GM19023 (cell line): ENCODE measurements around the gene MEIKIN.
"Not testable (repeated sequence)": the region's sequence is repeated elsewhere in the genome, so short reads cannot be mapped to it uniquely, and the experiment has no call there.

Experiments used
- ATAC-seq: cut with Tn5 transposase; IDR thresholded peaks from one replicate; pipeline ENCODE4 v1.9.1; 2021; ENCODE audit warnings: mild to moderate bottlenecking, moderate library complexity; ENCODE audit not compliant: unreplicated experiment

MEIKIN gene

DNA sequence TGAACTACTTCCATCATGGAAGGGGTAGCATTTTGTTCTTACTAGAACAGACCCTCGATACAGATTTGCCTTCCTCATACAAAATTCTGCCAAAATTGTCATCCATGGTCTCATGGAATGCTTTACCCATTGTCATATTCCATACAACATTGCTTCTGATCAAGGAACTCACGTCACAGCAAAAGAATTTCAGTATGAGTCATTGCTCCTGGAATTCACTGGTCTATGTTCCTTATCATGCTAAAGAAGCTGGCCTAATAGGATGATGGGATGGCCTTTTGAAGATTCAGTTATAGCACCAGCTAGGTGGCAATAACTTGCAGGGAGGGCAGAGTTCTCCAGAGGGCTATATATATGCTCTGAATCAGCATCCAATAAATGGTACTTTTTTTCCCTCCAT lies 130.5 kb downstream of the MEIKIN start:
- no peak for ATAC-seq

GRCh38 chr5:131812371-131813160 lies 132.9 kb downstream of the MEIKIN start:
- no peak for ATAC-seq

DNA sequence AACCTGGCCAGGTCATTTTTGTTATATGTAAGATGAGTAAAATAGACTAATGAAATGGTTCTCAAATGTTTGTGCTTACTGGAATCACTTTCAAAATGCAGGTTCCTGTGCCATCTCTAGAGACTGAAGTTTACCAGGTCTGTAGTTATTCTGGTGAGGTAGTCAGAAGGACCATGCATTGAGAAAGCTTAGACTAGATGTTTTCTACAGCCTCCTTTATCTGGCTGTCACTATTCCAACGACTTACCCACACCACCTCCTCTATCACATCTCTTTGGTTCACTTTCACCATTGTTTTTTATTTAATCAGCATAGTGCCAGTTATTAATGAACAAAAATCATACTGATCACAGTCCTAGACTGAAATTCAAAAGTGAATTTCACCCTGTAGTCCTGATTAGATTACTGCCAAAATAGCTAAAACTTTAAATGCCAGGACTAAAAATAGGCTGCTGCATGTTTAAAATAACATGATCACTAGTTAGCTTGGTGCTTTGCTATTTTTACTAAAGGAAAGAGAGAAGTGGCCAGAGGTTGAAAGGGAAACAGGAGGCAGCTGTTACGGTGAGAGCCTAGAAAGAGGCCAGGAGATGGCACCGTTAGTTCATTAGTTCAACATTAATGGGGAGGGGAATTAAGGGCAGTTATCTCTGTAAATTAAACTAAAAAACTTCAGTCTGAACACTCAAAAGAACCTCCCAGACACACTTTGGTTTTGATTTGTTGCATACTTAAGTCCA lies 134.8 kb downstream of the MEIKIN start:
- ATAC-seq = peak; percentile 53

DNA sequence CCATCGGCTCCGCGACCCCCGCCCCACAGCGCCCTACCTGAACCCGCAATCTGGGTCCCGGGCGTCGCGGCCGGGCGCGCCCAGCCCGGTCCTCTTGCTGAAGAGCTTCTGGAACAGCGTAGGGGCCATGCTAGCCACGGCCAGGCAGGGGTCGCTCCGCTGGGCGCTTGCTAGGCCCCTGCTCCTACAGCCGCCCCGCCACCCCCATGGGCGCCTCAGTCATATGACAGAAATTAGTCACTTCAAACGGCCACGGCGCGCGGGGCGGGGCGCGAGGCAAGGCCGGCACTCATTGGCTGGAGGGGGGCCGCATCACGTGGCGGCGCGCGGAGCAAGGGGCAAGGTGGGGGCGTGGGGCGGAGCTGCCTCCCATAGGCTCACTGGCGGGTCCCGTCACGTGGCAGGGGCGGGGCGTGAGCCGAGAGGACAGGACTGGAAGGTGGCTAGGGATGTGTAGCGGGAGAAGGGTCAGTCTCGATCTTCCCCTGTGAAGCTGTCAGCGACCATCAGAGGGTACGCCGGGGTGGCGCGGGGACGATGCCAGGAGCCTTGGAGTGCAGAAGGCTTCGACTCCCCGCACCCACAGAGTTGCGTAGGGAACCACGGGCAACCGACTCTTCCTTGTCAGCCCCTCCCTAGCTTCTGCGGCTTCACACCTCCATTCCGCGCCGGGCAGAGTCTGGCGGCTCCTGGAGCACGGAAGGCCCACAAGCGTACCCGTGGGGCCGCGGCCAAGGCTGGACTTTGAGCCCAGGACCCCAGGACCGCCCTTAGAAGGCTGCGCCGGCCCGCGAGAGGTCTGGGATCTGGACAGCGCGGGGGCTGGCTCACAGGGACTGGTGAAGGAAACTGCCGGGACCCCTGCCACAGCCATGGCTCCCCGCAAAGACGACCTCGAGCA lies 148.4 kb downstream of the MEIKIN start, which contains the start of gene FNIP1:
FNIP1 (minus strand) TSS at position 225 of the 901 bp plus-strand sequence; CDS start at position 129, 96 bp downstream.
- peak; percentile 93 for ATAC-seq

GRCh38 chr5:131795879-131796792 lies 149.3 kb downstream of the MEIKIN start:
- peak; percentile 19 for ATAC-seq

DNA sequence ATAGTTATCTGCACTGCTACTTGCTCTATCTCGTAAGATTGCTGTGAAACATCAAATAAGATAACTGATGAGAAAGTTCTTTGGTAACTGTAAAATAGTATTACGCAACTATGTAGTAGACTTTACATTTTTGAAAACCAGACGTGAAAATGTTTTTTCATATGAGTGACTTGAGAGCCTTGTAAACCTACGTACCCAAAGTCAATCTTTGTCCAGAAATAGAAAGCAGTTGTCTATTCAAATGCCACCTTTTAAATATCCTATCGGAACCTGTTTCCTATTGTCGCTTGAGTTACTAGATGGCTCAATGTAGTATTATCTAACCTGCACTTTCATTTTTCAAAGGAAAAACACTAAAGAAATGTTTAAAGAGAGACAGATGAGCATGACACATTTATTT lies 150.2 kb downstream of the MEIKIN start:
- ATAC-seq = no peak

DNA sequence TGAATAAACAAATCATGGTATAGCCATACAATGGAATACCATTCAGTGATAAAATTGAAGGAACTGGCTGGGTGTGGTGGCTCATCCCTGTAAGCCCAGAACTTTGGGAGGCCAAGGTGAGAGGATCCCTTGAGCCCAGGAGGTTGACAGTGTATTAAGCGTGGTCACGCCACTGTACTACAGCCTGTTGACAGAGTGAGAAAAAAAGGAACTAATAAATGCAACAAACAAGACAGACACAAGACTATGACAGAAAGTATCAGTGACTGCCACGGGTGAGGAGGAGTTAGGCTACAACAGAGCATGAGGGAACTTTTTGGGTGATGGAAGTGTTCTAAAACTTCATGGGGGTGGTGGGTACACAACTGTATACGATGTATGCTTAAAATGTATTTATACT lies 150.9 kb downstream of the MEIKIN start:
- ATAC-seq = no peak

DNA sequence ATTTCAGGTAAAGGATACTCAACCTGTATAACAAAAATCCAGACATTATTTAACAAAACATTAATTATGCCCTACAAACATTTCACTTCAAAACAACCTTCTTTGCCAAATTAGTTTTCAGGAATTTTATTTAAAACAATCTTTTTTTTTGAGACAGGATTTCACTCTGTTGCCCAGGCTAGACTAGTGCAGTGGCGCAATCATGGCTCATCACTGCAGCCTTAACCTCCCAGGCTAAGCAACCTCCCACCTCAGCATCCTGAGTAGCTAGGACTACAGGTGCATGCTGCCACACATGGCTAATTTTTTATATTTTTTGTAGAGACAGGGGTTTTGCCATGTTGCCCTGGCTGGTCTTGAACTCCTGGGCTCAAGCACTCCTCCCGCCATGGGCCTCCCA lies 152.6 kb downstream of the MEIKIN start:
- ATAC-seq = no peak

DNA sequence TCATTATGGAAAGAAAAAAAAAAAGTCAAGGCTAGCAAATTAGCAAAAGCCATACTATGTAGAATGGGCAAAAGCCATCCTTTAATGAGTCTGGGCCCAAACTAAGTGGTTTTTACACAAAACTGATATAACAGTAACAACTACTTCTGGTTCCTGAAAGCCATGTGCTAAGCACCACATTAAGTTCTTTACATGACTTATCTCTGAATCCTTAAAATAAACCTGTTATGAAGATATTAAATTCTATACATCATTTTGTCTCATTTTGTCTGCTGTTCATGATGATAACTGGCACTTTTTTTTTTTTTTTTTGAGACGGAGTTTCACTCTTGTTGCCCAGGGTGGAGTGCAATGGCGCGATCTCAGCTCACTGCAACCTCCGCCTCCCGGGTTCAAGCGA lies 153.6 kb downstream of the MEIKIN start:
- ATAC-seq = no peak

DNA sequence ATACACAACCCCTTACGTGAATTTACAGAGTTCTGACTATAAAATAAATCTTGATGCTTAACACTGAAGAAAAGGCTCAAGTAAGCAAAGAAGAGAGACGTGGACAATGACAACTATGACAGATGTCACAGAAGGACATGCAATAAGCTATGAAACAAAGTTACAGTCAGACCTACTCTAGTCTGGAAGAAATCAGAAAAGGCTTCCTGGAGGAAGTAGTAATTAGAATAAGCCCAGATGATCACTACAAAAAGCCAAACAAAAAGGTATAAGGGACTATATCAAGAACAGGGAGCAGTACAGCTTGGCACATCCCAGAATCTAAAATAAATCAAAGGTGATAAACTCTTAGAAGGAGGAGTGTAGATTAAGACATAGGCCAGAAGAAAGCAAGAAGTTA lies 154.9 kb downstream of the MEIKIN start:
- no peak for ATAC-seq

- no peak for ATAC-seq
Observed at GRCh38 chr5:131789765-131790164, 155.7 kb downstream of the MEIKIN start.

GRCh38 chr5:131787736-131788135 lies 157.7 kb downstream of the MEIKIN start:
- no peak for ATAC-seq

DNA sequence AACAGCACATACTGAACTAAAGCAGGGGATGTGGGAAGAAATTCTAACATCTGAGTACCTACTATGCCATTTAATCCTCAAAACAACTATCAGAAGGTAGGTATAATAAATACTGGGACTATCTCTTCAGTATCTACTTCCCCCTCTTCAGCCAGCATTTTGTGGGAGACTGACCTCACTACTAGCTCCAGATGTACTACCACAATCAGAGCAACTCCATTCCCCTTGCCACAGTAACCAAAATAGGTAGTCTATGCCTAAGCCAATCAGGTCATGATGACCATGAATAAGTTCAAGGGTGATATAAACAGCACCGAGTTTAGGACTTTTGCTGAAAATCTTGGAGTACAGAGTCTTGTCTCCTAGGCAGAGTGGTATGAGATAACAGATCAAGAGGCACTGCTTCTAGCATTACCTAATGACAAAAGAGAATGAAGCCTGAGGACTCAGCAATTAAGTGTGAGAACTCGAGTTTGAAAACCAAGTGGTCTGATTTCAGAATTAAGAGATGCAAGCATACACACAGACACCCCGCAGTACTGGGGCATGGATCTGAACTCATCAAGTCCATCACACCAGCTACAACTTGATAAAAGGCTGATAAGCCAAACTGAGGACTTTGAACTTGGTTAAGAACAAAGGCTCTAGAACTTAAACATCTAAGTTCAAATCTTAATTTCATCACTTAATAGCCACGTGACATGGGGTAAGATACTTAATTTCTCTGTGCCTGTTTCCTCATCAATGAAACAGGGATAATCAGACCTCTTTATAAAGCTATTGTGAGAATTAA lies 158.4 kb downstream of the MEIKIN start:
- no peak for ATAC-seq

GRCh38 chr5:131786036-131786435 lies 159.4 kb downstream of the MEIKIN start:
- no peak for ATAC-seq

GRCh38 chr5:131783874-131784273 lies 161.6 kb downstream of the MEIKIN start:
- ATAC-seq = no peak

DNA sequence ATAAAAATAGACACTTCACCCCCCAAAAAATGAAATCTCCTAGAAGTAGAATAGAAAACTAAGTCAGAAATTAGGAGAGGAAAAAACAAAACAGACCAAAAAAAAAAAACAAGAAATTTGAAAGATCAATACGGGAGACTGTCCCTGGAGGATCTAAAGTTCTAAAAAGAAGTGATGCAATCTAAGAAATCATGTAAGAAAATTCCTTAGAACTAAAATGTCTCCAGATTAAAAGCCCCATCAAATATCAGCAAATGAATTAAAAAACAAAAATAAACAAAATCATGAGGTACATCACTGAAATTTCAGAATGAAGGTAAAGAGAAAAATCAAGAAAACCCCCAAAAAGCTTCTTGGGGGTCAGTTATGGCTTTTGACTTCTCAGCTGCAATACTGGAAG lies 162.1 kb downstream of the MEIKIN start:
- ATAC-seq = no peak

GRCh38 chr5:131782717-131783116 lies 162.7 kb downstream of the MEIKIN start:
- ATAC-seq = no peak

GRCh38 chr5:131778141-131778540 lies 167.3 kb downstream of the MEIKIN start:
- not testable (repeated sequence) for ATAC-seq

DNA sequence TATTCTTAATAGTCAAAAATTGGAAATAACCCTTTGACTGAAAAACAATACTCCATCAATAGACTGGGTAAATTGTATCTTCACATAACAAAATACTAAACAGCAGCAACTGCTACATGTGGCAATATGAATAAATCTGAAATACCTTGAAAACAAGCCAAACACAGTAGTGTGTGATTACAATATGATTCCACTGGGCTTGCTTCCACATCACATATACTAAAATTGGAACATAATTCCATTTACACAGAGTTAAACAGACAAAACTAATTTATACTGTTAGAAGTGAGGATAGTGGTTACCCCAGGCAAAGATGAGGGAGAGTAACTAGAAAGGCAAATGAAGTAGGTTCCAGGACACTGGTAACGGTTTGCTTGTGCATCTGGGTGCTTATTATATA lies 169.0 kb downstream of the MEIKIN start:
- no peak for ATAC-seq
